ENCODE results near the gene MACROD1.

Gene MACROD1

GRCh38 chr11:64204464-64204989 lies 38.6 kb upstream of the MACROD1 start:
- peak overlapping the region in 1 of 2 donors; percentile 23 for H3K27ac ChIP-seq (ENCODE audit: low read depth in 2 of 2, low read length in 2 of 2)
- no peaks in the 10 kb centered on the region for H3K9me3 ChIP-seq (ENCODE audit: control insufficient read depth in 2 of 2, low read length in 2 of 2)
- H3K4me1 ChIP-seq (ENCODE audit: control insufficient read depth in 2 of 2, insufficient read depth in 2 of 2, low read length in 2 of 2) = peaks cover 24 to 26% of the 10 kb centered on the region in 2 donors
- no peaks in the 10 kb centered on the region for H3K27me3 ChIP-seq (ENCODE audit: control insufficient read depth in 2 of 2, insufficient read depth in 2 of 2, low read length in 2 of 2)
- peak overlapping the region in 1 of 2 donors; percentile 13 for H3K4me3 ChIP-seq (ENCODE audit: low read length in 2 of 2)
- H3K36me3 ChIP-seq (ENCODE audit: control insufficient read depth in 2 of 2, insufficient read depth in 2 of 2, low read length in 2 of 2) = peaks cover 34 to 44% of the 10 kb centered on the region in 2 donors
- peak overlapping the region in 1 of 2 donors; percentile 47 for H3K9ac ChIP-seq (ENCODE audit: low read depth in 1 of 2, low read length in 2 of 2)

DNA sequence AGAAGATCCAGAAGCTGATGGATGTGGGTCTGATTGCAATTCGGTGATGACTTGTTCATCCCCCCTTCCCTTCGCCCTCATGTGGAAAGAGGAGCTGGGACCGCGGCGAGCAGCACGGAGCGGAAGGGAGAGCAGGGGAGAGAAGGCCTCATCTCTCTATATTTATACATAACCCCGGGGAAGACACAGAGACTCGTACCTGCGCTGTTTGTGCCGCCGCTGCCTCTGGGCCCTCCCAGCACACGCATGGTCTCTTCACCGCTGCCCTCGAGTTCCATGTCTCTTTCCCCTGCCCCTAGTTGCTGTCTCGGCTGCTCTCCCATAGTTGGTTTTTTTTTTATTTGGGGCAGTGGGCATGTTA lies 38.1 kb upstream of the MACROD1 start:
- Histone ChIP-seq H3K36me3 (ENCODE audit: control insufficient read depth in 2 of 2, insufficient read depth in 2 of 2, low read length in 2 of 2) (peaks cover 34 to 44% of the 10 kb centered on the region in 2 donors), H3K9ac (ENCODE audit: low read depth in 1 of 2, low read length in 2 of 2) (no peak overlapping the region), H3K27ac (ENCODE audit: low read depth in 2 of 2, low read length in 2 of 2) (no peak overlapping the region), H3K4me1 (ENCODE audit: control insufficient read depth in 2 of 2, insufficient read depth in 2 of 2, low read length in 2 of 2) (peaks cover 24 to 26% of the 10 kb centered on the region in 2 donors), H3K9me3 (ENCODE audit: control insufficient read depth in 2 of 2, low read length in 2 of 2) (no peaks in the 10 kb centered on the region), H3K4me3 (ENCODE audit: low read length in 2 of 2) (no peak overlapping the region), H3K27me3 (ENCODE audit: control insufficient read depth in 2 of 2, insufficient read depth in 2 of 2, low read length in 2 of 2) (no peaks in the 10 kb centered on the region)

DNA sequence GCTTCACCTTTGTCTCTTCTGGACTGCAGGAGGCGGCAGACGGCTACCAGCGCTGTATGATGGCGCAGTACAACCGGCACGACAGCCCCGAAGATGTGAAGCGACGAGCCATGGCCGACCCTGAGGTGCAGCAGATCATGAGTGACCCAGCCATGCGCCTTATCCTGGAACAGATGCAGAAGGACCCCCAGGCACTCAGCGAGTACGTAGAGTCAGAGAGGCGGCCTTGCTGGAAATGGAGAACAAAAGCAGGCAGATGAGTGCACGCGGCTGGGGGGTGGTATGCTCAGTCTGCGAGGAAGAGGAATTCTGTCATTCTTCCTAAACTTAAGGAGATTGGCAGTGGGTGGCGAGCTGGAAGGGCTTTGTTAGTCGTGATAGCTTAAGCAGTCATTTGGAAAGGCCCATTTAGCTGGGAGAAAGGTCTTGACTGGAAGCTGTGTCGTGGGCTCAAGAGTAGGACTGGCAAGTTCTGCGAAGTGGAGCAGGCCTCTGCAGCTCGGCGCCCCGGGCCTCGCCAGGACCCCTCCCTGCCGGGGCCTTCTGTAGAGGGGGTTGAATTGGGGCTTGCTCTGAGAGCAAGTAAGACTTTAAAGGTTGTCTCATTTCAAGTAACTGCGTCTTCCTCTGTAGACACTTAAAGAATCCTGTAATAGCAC lies 37.6 kb upstream of the MACROD1 start:
- H3K27ac ChIP-seq (ENCODE audit: low read depth in 2 of 2, low read length in 2 of 2) = no peak overlapping the region
- no peak overlapping the region for H3K4me3 ChIP-seq (ENCODE audit: low read length in 2 of 2)
- H3K9me3 ChIP-seq (ENCODE audit: control insufficient read depth in 2 of 2, low read length in 2 of 2) = no peaks in the 10 kb centered on the region
- H3K9ac ChIP-seq (ENCODE audit: low read depth in 1 of 2, low read length in 2 of 2) = no peak overlapping the region
- H3K36me3 ChIP-seq (ENCODE audit: control insufficient read depth in 2 of 2, insufficient read depth in 2 of 2, low read length in 2 of 2) = peaks cover 35 to 44% of the 10 kb centered on the region in 2 donors
- peaks cover 24 to 25% of the 10 kb centered on the region in 2 donors for H3K4me1 ChIP-seq (ENCODE audit: control insufficient read depth in 2 of 2, insufficient read depth in 2 of 2, low read length in 2 of 2)
- H3K27me3 ChIP-seq (ENCODE audit: control insufficient read depth in 2 of 2, insufficient read depth in 2 of 2, low read length in 2 of 2) = no peaks in the 10 kb centered on the region

- H3K4me1 ChIP-seq (ENCODE audit: control insufficient read depth in 2 of 2, insufficient read depth in 2 of 2, low read length in 2 of 2) = peaks cover 22 to 24% of the 10 kb centered on the region in 2 donors
- no peaks in the 10 kb centered on the region for H3K27me3 ChIP-seq (ENCODE audit: control insufficient read depth in 2 of 2, insufficient read depth in 2 of 2, low read length in 2 of 2)
- H3K27ac ChIP-seq (ENCODE audit: low read depth in 2 of 2, low read length in 2 of 2) = no peak overlapping the region
- no peak overlapping the region for H3K4me3 ChIP-seq (ENCODE audit: low read length in 2 of 2)
- no peak overlapping the region for H3K9ac ChIP-seq (ENCODE audit: low read depth in 1 of 2, low read length in 2 of 2)
- peaks cover 40 to 45% of the 10 kb centered on the region in 2 donors for H3K36me3 ChIP-seq (ENCODE audit: control insufficient read depth in 2 of 2, insufficient read depth in 2 of 2, low read length in 2 of 2)
- no peaks in the 10 kb centered on the region for H3K9me3 ChIP-seq (ENCODE audit: control insufficient read depth in 2 of 2, low read length in 2 of 2)
Observed at GRCh38 chr11:64202992-64203391, 37.1 kb upstream of the MACROD1 start.

DNA sequence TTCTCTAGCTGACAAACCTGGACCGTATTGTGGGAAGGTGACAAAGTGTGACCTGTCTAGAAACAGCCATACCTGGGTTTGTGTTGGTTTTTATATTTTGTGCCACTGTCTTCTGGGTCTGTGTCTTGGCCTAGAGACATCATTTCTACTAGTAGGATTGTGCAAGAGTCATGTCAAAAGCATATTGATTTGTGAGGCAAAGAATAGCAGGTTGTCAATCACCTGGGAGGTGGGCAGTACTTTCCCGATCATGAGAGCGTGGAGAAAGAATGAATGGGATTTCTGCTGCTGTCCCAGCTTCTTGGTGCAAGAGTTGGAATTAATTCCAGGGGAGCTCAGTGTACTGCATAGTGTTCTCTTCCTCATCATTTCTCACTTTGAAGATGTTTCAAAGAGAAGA lies 35.6 kb upstream of the MACROD1 start:
- Histone ChIP-seq H3K9ac (ENCODE audit: low read depth in 1 of 2, low read length in 2 of 2) (no peak overlapping the region), H3K27me3 (ENCODE audit: control insufficient read depth in 2 of 2, insufficient read depth in 2 of 2, low read length in 2 of 2) (no peaks in the 10 kb centered on the region), H3K4me3 (ENCODE audit: low read length in 2 of 2) (no peak overlapping the region), H3K27ac (ENCODE audit: low read depth in 2 of 2, low read length in 2 of 2) (no peak overlapping the region), H3K9me3 (ENCODE audit: control insufficient read depth in 2 of 2, low read length in 2 of 2) (no peaks in the 10 kb centered on the region), H3K36me3 (ENCODE audit: control insufficient read depth in 2 of 2, insufficient read depth in 2 of 2, low read length in 2 of 2) (peaks cover 54 to 60% of the 10 kb centered on the region in 2 donors), H3K4me1 (ENCODE audit: control insufficient read depth in 2 of 2, insufficient read depth in 2 of 2, low read length in 2 of 2) (peaks cover 16% of the 10 kb centered on the region in 2 donors)

DNA sequence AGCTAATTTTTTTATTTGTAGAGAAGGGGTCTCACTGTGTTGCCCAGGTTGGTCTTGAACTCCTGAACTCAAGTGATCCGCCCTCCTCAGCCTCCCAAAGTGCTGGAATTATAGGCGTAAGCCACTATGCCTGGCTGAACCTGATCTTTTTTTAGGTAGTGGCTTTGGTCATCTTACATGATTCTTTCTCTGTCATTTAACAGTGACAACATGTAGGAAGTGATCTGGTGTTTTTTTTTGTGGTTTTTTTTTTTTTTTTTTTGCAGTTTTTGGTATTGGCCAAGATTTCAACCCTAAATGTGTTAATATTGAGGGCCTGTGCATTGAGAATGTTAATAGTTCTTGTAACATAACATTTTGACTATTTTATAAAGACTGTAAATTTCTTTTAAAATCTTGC lies 32.6 kb upstream of the MACROD1 start:
- no peak overlapping the region for H3K9ac ChIP-seq (ENCODE audit: low read depth in 1 of 2, low read length in 2 of 2)
- H3K9me3 ChIP-seq (ENCODE audit: control insufficient read depth in 2 of 2, low read length in 2 of 2) = no peaks in the 10 kb centered on the region
- H3K27me3 ChIP-seq (ENCODE audit: control insufficient read depth in 2 of 2, insufficient read depth in 2 of 2, low read length in 2 of 2) = no peaks in the 10 kb centered on the region
- H3K27ac ChIP-seq (ENCODE audit: low read depth in 2 of 2, low read length in 2 of 2) = no peak overlapping the region
- H3K36me3 ChIP-seq (ENCODE audit: control insufficient read depth in 2 of 2, insufficient read depth in 2 of 2, low read length in 2 of 2) = peaks cover 76 to 79% of the 10 kb centered on the region in 2 donors
- H3K4me3 ChIP-seq (ENCODE audit: low read length in 2 of 2) = no peak overlapping the region
- H3K4me1 ChIP-seq (ENCODE audit: control insufficient read depth in 2 of 2, insufficient read depth in 2 of 2, low read length in 2 of 2) = no peaks in the 10 kb centered on the region

DNA sequence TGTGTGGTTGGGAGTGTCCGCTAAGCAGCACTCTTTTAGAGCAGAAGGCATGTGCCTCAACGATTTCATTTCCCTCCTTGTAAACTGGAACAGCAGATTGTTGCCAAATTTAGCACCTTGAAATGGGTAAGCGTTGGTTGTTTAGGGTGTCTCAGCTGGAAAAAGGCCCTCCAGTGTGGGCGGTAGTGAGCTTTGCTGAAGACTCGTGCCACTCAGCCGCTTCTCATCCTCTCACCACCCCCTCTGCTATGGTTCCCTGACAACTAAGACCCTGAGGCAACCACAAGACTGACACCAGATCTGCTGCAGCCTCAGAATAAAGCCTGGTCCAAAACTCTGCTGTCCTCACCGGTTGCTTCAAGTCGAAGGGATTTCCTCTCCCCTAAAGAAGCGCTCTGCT lies 30.7 kb upstream of the MACROD1 start:
- no peak overlapping the region for H3K4me3 ChIP-seq (ENCODE audit: low read length in 2 of 2)
- no peaks in the 10 kb centered on the region for H3K4me1 ChIP-seq (ENCODE audit: control insufficient read depth in 2 of 2, insufficient read depth in 2 of 2, low read length in 2 of 2)
- no peak overlapping the region for H3K27ac ChIP-seq (ENCODE audit: low read depth in 2 of 2, low read length in 2 of 2)
- H3K9ac ChIP-seq (ENCODE audit: low read depth in 1 of 2, low read length in 2 of 2) = no peak overlapping the region
- H3K36me3 ChIP-seq (ENCODE audit: control insufficient read depth in 2 of 2, insufficient read depth in 2 of 2, low read length in 2 of 2) = peaks cover 72 to 73% of the 10 kb centered on the region in 2 donors
- H3K9me3 ChIP-seq (ENCODE audit: control insufficient read depth in 2 of 2, low read length in 2 of 2) = no peaks in the 10 kb centered on the region
- H3K27me3 ChIP-seq (ENCODE audit: control insufficient read depth in 2 of 2, insufficient read depth in 2 of 2, low read length in 2 of 2) = no peaks in the 10 kb centered on the region

- Histone ChIP-seq H3K27ac (ENCODE audit: low read depth in 2 of 2, low read length in 2 of 2) (no peak overlapping the region), H3K9ac (ENCODE audit: low read depth in 1 of 2, low read length in 2 of 2) (no peak overlapping the region), H3K27me3 (ENCODE audit: control insufficient read depth in 2 of 2, insufficient read depth in 2 of 2, low read length in 2 of 2) (no peaks in the 10 kb centered on the region), H3K4me1 (ENCODE audit: control insufficient read depth in 2 of 2, insufficient read depth in 2 of 2, low read length in 2 of 2) (peaks cover 0 to 2% of the 10 kb centered on the region in 2 donors), H3K36me3 (ENCODE audit: control insufficient read depth in 2 of 2, insufficient read depth in 2 of 2, low read length in 2 of 2) (peaks cover 48 to 49% of the 10 kb centered on the region in 2 donors), H3K9me3 (ENCODE audit: control insufficient read depth in 2 of 2, low read length in 2 of 2) (no peaks in the 10 kb centered on the region), H3K4me3 (ENCODE audit: low read length in 2 of 2) (no peak overlapping the region)
Observed at GRCh38 chr11:64192434-64192833, 26.5 kb upstream of the MACROD1 start.

GRCh38 chr11:64186492-64187165 lies 20.7 kb upstream of the MACROD1 start:
- Histone ChIP-seq H3K36me3 (ENCODE audit: control insufficient read depth in 2 of 2, insufficient read depth in 2 of 2, low read length in 2 of 2) (no peaks in the 10 kb centered on the region), H3K27ac (ENCODE audit: low read depth in 2 of 2, low read length in 2 of 2) (no peak overlapping the region), H3K4me1 (ENCODE audit: control insufficient read depth in 2 of 2, insufficient read depth in 2 of 2, low read length in 2 of 2) (peaks cover 9 to 16% of the 10 kb centered on the region in 2 donors), H3K9me3 (ENCODE audit: control insufficient read depth in 2 of 2, low read length in 2 of 2) (no peaks in the 10 kb centered on the region), H3K9ac (ENCODE audit: low read depth in 1 of 2, low read length in 2 of 2) (no peak overlapping the region), H3K4me3 (ENCODE audit: low read length in 2 of 2) (peak overlapping the region in 1 of 2 donors; percentile 54), H3K27me3 (ENCODE audit: control insufficient read depth in 2 of 2, insufficient read depth in 2 of 2, low read length in 2 of 2) (no peaks in the 10 kb centered on the region)

- Histone ChIP-seq H3K9ac (ENCODE audit: low read depth in 1 of 2, low read length in 2 of 2) (peak within 1 kb of the TSS; percentile 48 to 91), H3K4me3 (ENCODE audit: low read length in 2 of 2) (peak within 1 kb of the TSS; percentile 70 to 82), H3K27me3 (ENCODE audit: control insufficient read depth in 2 of 2, insufficient read depth in 2 of 2, low read length in 2 of 2) (no peaks in the 10 kb centered on the region), H3K36me3 (ENCODE audit: control insufficient read depth in 2 of 2, insufficient read depth in 2 of 2, low read length in 2 of 2) (no peaks in the 10 kb centered on the region), H3K9me3 (ENCODE audit: control insufficient read depth in 2 of 2, low read length in 2 of 2) (no peaks in the 10 kb centered on the region), H3K4me1 (ENCODE audit: control insufficient read depth in 2 of 2, insufficient read depth in 2 of 2, low read length in 2 of 2) (peaks cover 16 to 24% of the 10 kb centered on the region in 2 donors), H3K27ac (ENCODE audit: low read depth in 2 of 2, low read length in 2 of 2) (peak within 1 kb of the TSS; percentile 93 to 96)
Observed at GRCh38 chr11:64185693-64186491, 20.0 kb upstream of the MACROD1 start, which contains the start of gene STIP1. Gene STIP1 (plus strand): TSS chr11:64186171. CDS start chr11:64186262, 91 bp downstream.

Data from mucosa of rectum (tissue), 2 donors.